HepG2 (cell line): ENCODE measurements around the gene ITGB5. TPM values are rescaled to one million over a fixed set of nuclear protein-coding genes. Genes with fewer than 3 reads are reported as not detected.

Experiments
- EED ChIP-seq: sonication (generic); formaldehyde crosslinking; IDR thresholded peaks from 2 replicates; pipeline ENCODE4 v1.5.0; 2020; ENCODE audit warnings: mild to moderate bottlenecking, missing genetic modification reagents
- MLX ChIP-seq: IDR thresholded peaks from 2 replicates; pipeline ENCODE4 v1.6.1; 2016
- PATZ1 ChIP-seq: sonication (generic); formaldehyde crosslinking; IDR thresholded peaks from 2 replicates; pipeline ENCODE4 v1.4.0; 2020; ENCODE audit warnings: missing genetic modification reagents
- REPIN1 ChIP-seq: sonication (generic); formaldehyde crosslinking; IDR thresholded peaks from 2 replicates; pipeline ENCODE4 v1.8.0; 2022; ENCODE audit warnings: missing genetic modification reagents, low read depth, mild to moderate bottlenecking, borderline replicate concordance
- ZBTB20 ChIP-seq: sonication (generic); formaldehyde crosslinking; IDR thresholded peaks from 2 replicates; pipeline ENCODE4 v1.8.1; 2023; ENCODE audit warnings: missing genetic modification reagents, low read depth, mild to moderate bottlenecking, borderline replicate concordance
- ZNF574 ChIP-seq: sonication (generic); formaldehyde crosslinking; IDR thresholded peaks from 2 replicates; pipeline ENCODE4 v1.4.0; 2020; ENCODE audit warnings: missing genetic modification reagents
- polyA plus RNA-seq, 8 experiments: library from polyadenylated mRNA; depleted of rRNA in 3 of 8; stranded (reverse) in 7 of 8; unstranded in 1 of 8; fragments of >200 nt; fragmentation: Illumina TruSeq in 4 of 8; extraction: Trizol in 4 of 8; gene quantifications; 2 replicates each; pipeline versions ENCODE4 v1.2.1 to v1.2.3, GENCODE V29; 2011 to 2016; ENCODE audit warnings: low read depth in 4 of 8, missing spikeins in 1 of 8, mixed read lengths in 1 of 8; ENCODE audit not compliant: insufficient read depth in 1 of 8
- total RNA-seq, 5 experiments: library from RNA; depleted of rRNA; stranded (reverse); fragments of >200 nt; fragmentation: Illumina TruSeq; extraction: Trizol; gene quantifications; 2 replicates each; pipeline ENCODE4 v1.2.3, GENCODE V29; 2016; ENCODE audit warnings: low read depth in 1 of 5
- TF ChIP-seq, protein P1 (sequence below): sonication (generic); formaldehyde crosslinking; IDR thresholded peaks from 2 replicates; pipeline ENCODE4 v1.4.0; 2020; ENCODE audit warnings: mild to moderate bottlenecking, missing genetic modification reagents, borderline replicate concordance
- TF ChIP-seq, protein P2 (sequence below): sonication (generic); formaldehyde crosslinking; IDR thresholded peaks from 2 replicates; pipeline ENCODE4 v1.4.0; 2020; ENCODE audit warnings: missing genetic modification reagents, borderline replicate concordance
- TF ChIP-seq, protein P3 (sequence below): sonication (generic); formaldehyde crosslinking; IDR thresholded peaks from 2 replicates; pipeline ENCODE4 v1.5.1; 2020; ENCODE audit warnings: mild to moderate bottlenecking, missing genetic modification reagents, moderate library complexity

Gene ITGB5
- total and polyA plus RNA-seq, 2 of the 13 experiments (the other 11 are each of a cell fraction or from before 2014, with no cell fraction given) = 74.1 to 343 TPM

DNA sequence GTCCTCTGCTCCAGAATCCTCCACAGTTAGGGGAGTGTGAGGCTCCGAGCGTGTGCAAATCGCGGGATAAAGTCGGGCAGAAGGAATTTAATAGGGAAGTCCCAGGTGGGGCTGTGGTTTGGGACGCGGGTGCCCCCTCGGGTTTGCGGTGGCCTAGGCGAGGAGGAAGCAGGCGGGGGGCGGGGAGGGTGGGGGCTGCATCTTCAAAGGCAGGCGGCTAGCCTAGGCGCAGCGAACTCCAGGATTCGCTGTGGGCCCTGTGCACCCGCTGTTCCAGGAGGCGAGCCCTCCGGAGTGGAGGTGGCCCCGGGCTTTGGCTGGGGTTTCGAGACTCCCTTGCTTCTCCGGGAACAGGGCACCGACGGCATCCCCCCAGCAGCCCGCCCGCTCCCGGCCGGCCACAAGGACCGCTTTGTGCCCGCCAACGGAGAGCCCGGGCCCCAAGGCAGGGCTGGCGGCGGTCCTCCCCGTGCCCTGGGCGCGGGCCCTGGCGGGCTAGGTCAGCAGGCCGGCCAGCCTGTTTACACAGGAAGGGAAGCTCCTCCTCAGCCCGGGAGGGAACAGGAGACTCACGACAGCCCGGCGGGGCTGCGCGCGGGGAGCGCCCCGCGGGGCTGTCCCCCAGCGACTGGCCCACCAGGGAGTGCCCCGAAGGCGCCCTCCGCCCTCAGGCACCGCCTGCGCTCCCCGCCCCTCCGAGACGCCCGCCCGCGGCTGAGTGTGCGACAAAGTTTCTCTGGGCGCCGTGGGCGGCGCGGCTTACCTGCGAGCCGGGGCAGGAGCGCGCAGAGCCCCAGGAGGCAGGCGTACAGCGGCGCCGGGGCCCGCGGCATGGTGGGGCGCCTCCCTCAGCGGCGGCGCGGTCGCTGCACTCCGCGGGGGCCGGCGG, 753 bp downstream of the ITGB5 start (continued):
- peak; percentile 54 for TF ChIP-seq PATZ1 (CRISPR knock-in tag)
- TF ChIP-seq, protein P1, sequence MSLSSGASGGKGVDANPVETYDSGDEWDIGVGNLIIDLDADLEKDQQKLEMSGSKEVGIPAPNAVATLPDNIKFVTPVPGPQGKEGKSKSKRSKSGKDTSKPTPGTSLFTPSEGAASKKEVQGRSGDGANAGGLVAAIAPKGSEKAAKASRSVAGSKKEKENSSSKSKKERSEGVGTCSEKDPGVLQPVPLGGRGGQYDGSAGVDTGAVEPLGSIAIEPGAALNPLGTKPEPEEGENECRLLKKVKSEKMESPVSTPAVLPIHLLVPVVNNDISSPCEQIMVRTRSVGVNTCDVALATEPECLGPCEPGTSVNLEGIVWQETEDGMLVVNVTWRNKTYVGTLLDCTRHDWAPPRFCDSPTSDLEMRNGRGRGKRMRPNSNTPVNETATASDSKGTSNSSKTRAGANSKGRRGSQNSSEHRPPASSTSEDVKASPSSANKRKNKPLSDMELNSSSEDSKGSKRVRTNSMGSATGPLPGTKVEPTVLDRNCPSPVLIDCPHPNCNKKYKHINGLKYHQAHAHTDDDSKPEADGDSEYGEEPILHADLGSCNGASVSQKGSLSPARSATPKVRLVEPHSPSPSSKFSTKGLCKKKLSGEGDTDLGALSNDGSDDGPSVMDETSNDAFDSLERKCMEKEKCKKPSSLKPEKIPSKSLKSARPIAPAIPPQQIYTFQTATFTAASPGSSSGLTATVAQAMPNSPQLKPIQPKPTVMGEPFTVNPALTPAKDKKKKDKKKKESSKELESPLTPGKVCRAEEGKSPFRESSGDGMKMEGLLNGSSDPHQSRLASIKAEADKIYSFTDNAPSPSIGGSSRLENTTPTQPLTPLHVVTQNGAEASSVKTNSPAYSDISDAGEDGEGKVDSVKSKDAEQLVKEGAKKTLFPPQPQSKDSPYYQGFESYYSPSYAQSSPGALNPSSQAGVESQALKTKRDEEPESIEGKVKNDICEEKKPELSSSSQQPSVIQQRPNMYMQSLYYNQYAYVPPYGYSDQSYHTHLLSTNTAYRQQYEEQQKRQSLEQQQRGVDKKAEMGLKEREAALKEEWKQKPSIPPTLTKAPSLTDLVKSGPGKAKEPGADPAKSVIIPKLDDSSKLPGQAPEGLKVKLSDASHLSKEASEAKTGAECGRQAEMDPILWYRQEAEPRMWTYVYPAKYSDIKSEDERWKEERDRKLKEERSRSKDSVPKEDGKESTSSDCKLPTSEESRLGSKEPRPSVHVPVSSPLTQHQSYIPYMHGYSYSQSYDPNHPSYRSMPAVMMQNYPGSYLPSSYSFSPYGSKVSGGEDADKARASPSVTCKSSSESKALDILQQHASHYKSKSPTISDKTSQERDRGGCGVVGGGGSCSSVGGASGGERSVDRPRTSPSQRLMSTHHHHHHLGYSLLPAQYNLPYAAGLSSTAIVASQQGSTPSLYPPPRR (CRISPR knock-in tag) = peak; percentile 73
- no peak for TF ChIP-seq ZNF574 (CRISPR knock-in tag)
- peak; percentile 45; the same call in 1 of the 2 replicates for TF ChIP-seq REPIN1 (CRISPR knock-in tag)
- no peak for TF ChIP-seq EED
- TF ChIP-seq, protein P2, sequence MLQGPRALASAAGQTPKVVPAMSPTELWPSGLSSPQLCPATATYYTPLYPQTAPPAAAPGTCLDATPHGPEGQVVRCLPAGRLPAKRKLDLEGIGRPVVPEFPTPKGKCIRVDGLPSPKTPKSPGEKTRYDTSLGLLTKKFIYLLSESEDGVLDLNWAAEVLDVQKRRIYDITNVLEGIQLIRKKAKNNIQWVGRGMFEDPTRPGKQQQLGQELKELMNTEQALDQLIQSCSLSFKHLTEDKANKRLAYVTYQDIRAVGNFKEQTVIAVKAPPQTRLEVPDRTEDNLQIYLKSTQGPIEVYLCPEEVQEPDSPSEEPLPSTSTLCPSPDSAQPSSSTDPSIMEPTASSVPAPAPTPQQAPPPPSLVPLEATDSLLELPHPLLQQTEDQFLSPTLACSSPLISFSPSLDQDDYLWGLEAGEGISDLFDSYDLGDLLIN (CRISPR knock-in tag) = no peak
- TF ChIP-seq MLX (CRISPR knock-in tag) = 0 out of 2 replicates have a peak, but pooled peaks have one; percentile 27
- peak; percentile 15; the same call in 1 of the 2 replicates for TF ChIP-seq ZBTB20 (CRISPR knock-in tag)
- TF ChIP-seq, protein P3, sequence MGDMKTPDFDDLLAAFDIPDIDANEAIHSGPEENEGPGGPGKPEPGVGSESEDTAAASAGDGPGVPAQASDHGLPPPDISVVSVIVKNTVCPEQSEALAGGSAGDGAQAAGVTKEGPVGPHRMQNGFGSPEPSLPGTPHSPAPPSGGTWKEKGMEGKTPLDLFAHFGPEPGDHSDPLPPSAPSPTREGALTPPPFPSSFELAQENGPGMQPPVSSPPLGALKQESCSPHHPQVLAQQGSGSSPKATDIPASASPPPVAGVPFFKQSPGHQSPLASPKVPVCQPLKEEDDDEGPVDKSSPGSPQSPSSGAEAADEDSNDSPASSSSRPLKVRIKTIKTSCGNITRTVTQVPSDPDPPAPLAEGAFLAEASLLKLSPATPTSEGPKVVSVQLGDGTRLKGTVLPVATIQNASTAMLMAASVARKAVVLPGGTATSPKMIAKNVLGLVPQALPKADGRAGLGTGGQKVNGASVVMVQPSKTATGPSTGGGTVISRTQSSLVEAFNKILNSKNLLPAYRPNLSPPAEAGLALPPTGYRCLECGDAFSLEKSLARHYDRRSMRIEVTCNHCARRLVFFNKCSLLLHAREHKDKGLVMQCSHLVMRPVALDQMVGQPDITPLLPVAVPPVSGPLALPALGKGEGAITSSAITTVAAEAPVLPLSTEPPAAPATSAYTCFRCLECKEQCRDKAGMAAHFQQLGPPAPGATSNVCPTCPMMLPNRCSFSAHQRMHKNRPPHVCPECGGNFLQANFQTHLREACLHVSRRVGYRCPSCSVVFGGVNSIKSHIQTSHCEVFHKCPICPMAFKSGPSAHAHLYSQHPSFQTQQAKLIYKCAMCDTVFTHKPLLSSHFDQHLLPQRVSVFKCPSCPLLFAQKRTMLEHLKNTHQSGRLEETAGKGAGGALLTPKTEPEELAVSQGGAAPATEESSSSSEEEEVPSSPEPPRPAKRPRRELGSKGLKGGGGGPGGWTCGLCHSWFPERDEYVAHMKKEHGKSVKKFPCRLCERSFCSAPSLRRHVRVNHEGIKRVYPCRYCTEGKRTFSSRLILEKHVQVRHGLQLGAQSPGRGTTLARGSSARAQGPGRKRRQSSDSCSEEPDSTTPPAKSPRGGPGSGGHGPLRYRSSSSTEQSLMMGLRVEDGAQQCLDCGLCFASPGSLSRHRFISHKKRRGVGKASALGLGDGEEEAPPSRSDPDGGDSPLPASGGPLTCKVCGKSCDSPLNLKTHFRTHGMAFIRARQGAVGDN (CRISPR knock-in tag) = peak; percentile 82
